HEK293 (cell line): Measurements from ENCODE around the gene NOXRED1.

Source experiments
- CTCF ChIA-PET: fragments of 350-600 bp; formaldehyde crosslinking; extraction: SDS; loops from one replicate; lab custom pipeline; 2021; ENCODE audit warnings: antibody characterized with exemption; lab: Yijun Ruan, JAX
- POLR2A ChIA-PET: fragments of 300-600 bp; formaldehyde crosslinking; extraction: SDS; loops from one replicate; lab custom pipeline; 2020; ENCODE audit warnings: antibody characterized with exemption, inconsistent platforms; lab: Yijun Ruan, JAX
- H3K27ac ChIP-seq: fragments of 200-500 bp; sonication (Bioruptor generic); 2 replicates; pipeline ENCODE4 v1.5.1; 2014; ENCODE audit warnings: low read depth, low read length, control low read depth, inconsistent platforms; ENCODE audit errors: extremely low read depth
- H3K36me3 ChIP-seq, 2 experiments: fragments of 200-500 bp in 1 of 2; sonication (Bioruptor generic) in 1 of 2; 1 replicate in 1 of 2; 2 replicates in 1 of 2; pipeline ENCODE4 v1.5.1; 2014 to 2017; ENCODE audit warnings: inconsistent platforms in 2 of 2, low read length in 2 of 2; ENCODE audit not compliant: control insufficient read depth in 2 of 2, insufficient read depth in 1 of 2
- H3K4me1 ChIP-seq: fragments of 200-500 bp; sonication (Bioruptor generic); 2 replicates; pipeline ENCODE4 v1.5.1; 2014; ENCODE audit warnings: mild to moderate bottlenecking, low read length, inconsistent platforms; ENCODE audit not compliant: control insufficient read depth, insufficient read depth
- H3K4me3 ChIP-seq: 2 replicates; pipeline ENCODE4 v1.5.1; 2011; ENCODE audit warnings: low read depth, mild to moderate bottlenecking, control low read depth, low read length, moderate library complexity
- H3K9me3 ChIP-seq: fragments of 200-500 bp; sonication (Bioruptor generic); 2 replicates; pipeline ENCODE4 v1.5.1; 2014; ENCODE audit warnings: low read depth, low read length, inconsistent platforms; ENCODE audit not compliant: control insufficient read depth, insufficient read depth
- GLI2 ChIP-seq: fragments of 450-650 bp; formaldehyde crosslinking; IDR thresholded peaks from 2 replicates; pipeline ENCODE4; 2017; ENCODE audit warnings: missing biosample characterization, missing genetic modification characterization, low read depth, borderline replicate concordance
- KLF1 ChIP-seq: fragments of 450-650 bp; formaldehyde crosslinking; IDR thresholded peaks from 2 replicates; pipeline ENCODE4 v1.5.1; 2016; ENCODE audit warnings: missing biosample characterization, missing genetic modification characterization
- KLF17 ChIP-seq: fragments of 450-650 bp; formaldehyde crosslinking; IDR thresholded peaks from 2 replicates; pipeline ENCODE4 v1.5.1; 2016; ENCODE audit warnings: missing biosample characterization, missing genetic modification characterization
- REST ChIP-seq: fragments of 450-650 bp; formaldehyde crosslinking; IDR thresholded peaks from 2 replicates; pipeline ENCODE4 v1.5.1; 2016; ENCODE audit warnings: missing biosample characterization, missing genetic modification characterization
- SP7 ChIP-seq: fragments of 450-650 bp; formaldehyde crosslinking; IDR thresholded peaks from 2 replicates; pipeline ENCODE4 v1.5.1; 2016; ENCODE audit warnings: missing biosample characterization, missing genetic modification characterization
- ZBTB17 ChIP-seq: fragments of 450-650 bp; formaldehyde crosslinking; IDR thresholded peaks from 2 replicates; pipeline ENCODE4 v1.5.1; 2016; ENCODE audit warnings: missing biosample characterization, missing genetic modification characterization
- ZBTB20 ChIP-seq: fragments of 450-650 bp; formaldehyde crosslinking; IDR thresholded peaks from 2 replicates; pipeline ENCODE4 v1.5.1; 2016; ENCODE audit warnings: missing biosample characterization, missing genetic modification characterization
- ZBTB49 ChIP-seq: fragments of 450-650 bp; formaldehyde crosslinking; IDR thresholded peaks from 2 replicates; pipeline ENCODE4 v1.5.1; 2016; ENCODE audit warnings: missing biosample characterization, missing genetic modification characterization, low read depth
- ZFP69B ChIP-seq: fragments of 450-650 bp; formaldehyde crosslinking; IDR thresholded peaks from 2 replicates; pipeline ENCODE4 v1.5.1; 2016; ENCODE audit warnings: missing biosample characterization, missing genetic modification characterization
- ZIC2 ChIP-seq: fragments of 450-650 bp; formaldehyde crosslinking; IDR thresholded peaks from 2 replicates; pipeline ENCODE4 v1.5.1; 2016; ENCODE audit warnings: missing biosample characterization, missing genetic modification characterization
- ZNF19 ChIP-seq: fragments of 450-650 bp; formaldehyde crosslinking; IDR thresholded peaks from 2 replicates; pipeline ENCODE4; 2016; ENCODE audit warnings: missing biosample characterization, missing genetic modification characterization, low read depth
- ZNF248 ChIP-seq: fragments of 450-650 bp; formaldehyde crosslinking; IDR thresholded peaks from 2 replicates; pipeline ENCODE4 v1.5.1; 2017; ENCODE audit warnings: missing biosample characterization, missing genetic modification characterization
- ZNF26 ChIP-seq: fragments of 450-650 bp; formaldehyde crosslinking; IDR thresholded peaks from 2 replicates; pipeline ENCODE4 v1.5.1; 2016; ENCODE audit warnings: missing biosample characterization, missing genetic modification characterization
- ZNF426 ChIP-seq: fragments of 450-650 bp; formaldehyde crosslinking; IDR thresholded peaks from 2 replicates; pipeline ENCODE4 v1.5.1; 2017; ENCODE audit warnings: missing biosample characterization, missing genetic modification characterization, mild to moderate bottlenecking, inconsistent platforms, moderate library complexity
- ZNF433 ChIP-seq: fragments of 450-650 bp; formaldehyde crosslinking; IDR thresholded peaks from 2 replicates; pipeline ENCODE4 v1.5.1; 2016; ENCODE audit warnings: missing biosample characterization, missing genetic modification characterization, low read depth
- ZXDB ChIP-seq: fragments of 450-650 bp; formaldehyde crosslinking; IDR thresholded peaks from 2 replicates; pipeline ENCODE4 v1.5.1; 2016; ENCODE audit warnings: missing biosample characterization, missing genetic modification characterization

The NOXRED1 gene

GRCh38 chr14:77439861-77440260 lies 16.5 kb upstream of the NOXRED1 start (continued):
- no peak for TF ChIP-seq ZNF426
- TF ChIP-seq ZBTB17 = no peak
- no peak for TF ChIP-seq ZXDB (tag by site-specific recombination)
- no peak for TF ChIP-seq ZNF26 (tag by site-specific recombination)
- TF ChIP-seq ZFP69B (tag by site-specific recombination) = no peak
- TF ChIP-seq ZNF248 (tag by site-specific recombination) = no peak
- TF ChIP-seq, all 188 proteins: peak for 0

GRCh38 chr14:77438596-77438995 lies 15.3 kb upstream of the NOXRED1 start:
- Histone ChIP-seq H3K4me1 (no peaks in the 10 kb centered on the region), H3K4me3 (no peak overlapping the region), H3K27ac (no peak overlapping the region), H3K36me3 (peaks cover 40 to 65% of the 10 kb centered on the region in 2 experiments), H3K9me3 (no peaks in the 10 kb centered on the region)
- TF ChIP-seq KLF1 (tag by site-specific recombination) (no peak), ZIC2 (tag by site-specific recombination) (no peak), ZNF19 (no peak), ZNF433 (tag by site-specific recombination) (no peak), SP7 (no peak), ZBTB20 (tag by site-specific recombination) (no peak)
- POLR2A ChIA-PET = no interaction called here
- CTCF ChIA-PET = no interaction called here

- TF ChIP-seq REST (tag by site-specific recombination) = no peak
- TF ChIP-seq ZBTB49 (tag by site-specific recombination) = no peak
- no peak for TF ChIP-seq KLF17 (tag by site-specific recombination)
- no peak for TF ChIP-seq GLI2 (tag by site-specific recombination)
- TF ChIP-seq, all 188 proteins: peak for 0
- H3K9me3 ChIP-seq = no peaks in the 10 kb centered on the region
- H3K27ac ChIP-seq = no peak overlapping the region
- ChIA-PET POLR2A (no interaction called here), CTCF (interaction anchor here (0.6 kb wide), 1 partner anchor 188 kb away, joined by 4 read pairs; no protein-coding TSS in a partner anchor)
- H3K4me3 ChIP-seq = no peak overlapping the region
- H3K36me3 ChIP-seq = peaks cover 46 to 52% of the 10 kb centered on the region in 2 experiments
- H3K4me1 ChIP-seq = no peaks in the 10 kb centered on the region
These were observed 12.7 kb upstream of the NOXRED1 start for GRCh38 chr14:77436042-77436441.
